Type B pancreatic cell (in vitro differentiated cells): ENCODE results near the gene ZDHHC9. TPM values are rescaled to one million over a fixed set of nuclear protein-coding genes. Genes with fewer than 3 reads are reported as not detected.

Experiments
- DNase-seq: peaks from one replicate; pipeline ENCODE4 v3.0.0; 2021; ENCODE audit warnings: mixed read lengths; ENCODE audit not compliant: unreplicated experiment; ENCODE audit errors: extremely low spot score
- H3K27ac Mint-ChIP-seq: 2 replicates; pipeline ENCODE4 v1.8.0; 2021; ENCODE audit warnings: mild to moderate bottlenecking, mixed read lengths
- H3K27me3 Mint-ChIP-seq: 2 replicates; pipeline ENCODE4 v1.8.0; 2021; ENCODE audit warnings: mixed read lengths
- H3K36me3 Mint-ChIP-seq: 2 replicates; pipeline ENCODE4 v1.8.0; 2021; ENCODE audit warnings: mixed read lengths
- H3K4me1 Mint-ChIP-seq: one replicate; pipeline ENCODE4 v1.8.0; 2021; ENCODE audit warnings: mixed read lengths; ENCODE audit not compliant: unreplicated experiment
- H3K4me3 Mint-ChIP-seq: 2 replicates; pipeline ENCODE4 v1.8.0; 2021; ENCODE audit warnings: mild to moderate bottlenecking, mixed read lengths
- H3K9me3 Mint-ChIP-seq: 2 replicates; pipeline ENCODE4 v1.8.0; 2021; ENCODE audit warnings: mixed read lengths
- total RNA-seq: library from RNA; stranded (reverse); gene quantifications from 2 replicates; pipeline ENCODE4 v1.2.1, GENCODE V29; 2021; ENCODE audit warnings: low replicate concordance
- TF ChIP-seq, protein P1 (sequence below): fragments of 200-600 bp; sonication (generic); conservative IDR thresholded peaks from 2 replicates; pipeline ENCODE4 v1.5.0; 2021; ENCODE audit warnings: antibody characterized with exemption, mild to moderate bottlenecking

The ZDHHC9 gene
- total RNA-seq, 1 donor from 2014 or later = 35.3 TPM

- Mint-ChIP-seq H3K9me3 (peaks cover 5% of the 10 kb centered on the region), H3K36me3 (no peaks in the 10 kb centered on the region), H3K4me1 (no peaks in the 10 kb centered on the region), H3K27me3 (peaks cover 3% of the 10 kb centered on the region), H3K4me3 (no peak overlapping the region), H3K27ac (no peak overlapping the region)
- TF ChIP-seq, protein P1, sequence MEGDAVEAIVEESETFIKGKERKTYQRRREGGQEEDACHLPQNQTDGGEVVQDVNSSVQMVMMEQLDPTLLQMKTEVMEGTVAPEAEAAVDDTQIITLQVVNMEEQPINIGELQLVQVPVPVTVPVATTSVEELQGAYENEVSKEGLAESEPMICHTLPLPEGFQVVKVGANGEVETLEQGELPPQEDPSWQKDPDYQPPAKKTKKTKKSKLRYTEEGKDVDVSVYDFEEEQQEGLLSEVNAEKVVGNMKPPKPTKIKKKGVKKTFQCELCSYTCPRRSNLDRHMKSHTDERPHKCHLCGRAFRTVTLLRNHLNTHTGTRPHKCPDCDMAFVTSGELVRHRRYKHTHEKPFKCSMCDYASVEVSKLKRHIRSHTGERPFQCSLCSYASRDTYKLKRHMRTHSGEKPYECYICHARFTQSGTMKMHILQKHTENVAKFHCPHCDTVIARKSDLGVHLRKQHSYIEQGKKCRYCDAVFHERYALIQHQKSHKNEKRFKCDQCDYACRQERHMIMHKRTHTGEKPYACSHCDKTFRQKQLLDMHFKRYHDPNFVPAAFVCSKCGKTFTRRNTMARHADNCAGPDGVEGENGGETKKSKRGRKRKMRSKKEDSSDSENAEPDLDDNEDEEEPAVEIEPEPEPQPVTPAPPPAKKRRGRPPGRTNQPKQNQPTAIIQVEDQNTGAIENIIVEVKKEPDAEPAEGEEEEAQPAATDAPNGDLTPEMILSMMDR = no peak
- no peak for DNase-seq
These were observed 60.4 kb downstream of the ZDHHC9 start for GRCh38 chrX:129783291-129783713.

DNA sequence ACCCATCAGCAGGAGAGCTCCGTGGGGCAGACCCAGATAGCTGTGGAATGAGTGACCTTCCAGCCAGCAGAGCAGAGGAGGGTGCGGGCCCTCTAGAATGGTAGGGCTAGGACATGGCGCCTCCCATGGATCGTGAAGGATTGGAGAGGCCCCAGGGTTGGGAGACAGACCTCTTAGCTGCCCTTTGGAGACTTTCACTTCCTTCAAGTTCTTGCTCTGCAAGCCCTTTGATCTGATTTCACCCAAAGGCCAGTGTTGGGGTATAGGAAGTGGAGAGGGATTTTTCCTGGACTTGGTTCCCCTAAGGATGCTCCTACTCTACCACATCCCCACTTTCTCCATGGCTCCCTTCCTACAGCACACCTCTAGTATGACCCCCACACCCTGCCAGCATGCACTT is 61.0 kb downstream of the ZDHHC9 start:
- Mint-ChIP-seq H3K4me1 (no peaks in the 10 kb centered on the region), H3K4me3 (no peak overlapping the region), H3K27ac (no peak overlapping the region), H3K36me3 (no peaks in the 10 kb centered on the region), H3K9me3 (peaks cover 5% of the 10 kb centered on the region), H3K27me3 (peaks cover 3% of the 10 kb centered on the region)
- no peak for DNase-seq
- TF ChIP-seq, protein P1 = no peak

DNA sequence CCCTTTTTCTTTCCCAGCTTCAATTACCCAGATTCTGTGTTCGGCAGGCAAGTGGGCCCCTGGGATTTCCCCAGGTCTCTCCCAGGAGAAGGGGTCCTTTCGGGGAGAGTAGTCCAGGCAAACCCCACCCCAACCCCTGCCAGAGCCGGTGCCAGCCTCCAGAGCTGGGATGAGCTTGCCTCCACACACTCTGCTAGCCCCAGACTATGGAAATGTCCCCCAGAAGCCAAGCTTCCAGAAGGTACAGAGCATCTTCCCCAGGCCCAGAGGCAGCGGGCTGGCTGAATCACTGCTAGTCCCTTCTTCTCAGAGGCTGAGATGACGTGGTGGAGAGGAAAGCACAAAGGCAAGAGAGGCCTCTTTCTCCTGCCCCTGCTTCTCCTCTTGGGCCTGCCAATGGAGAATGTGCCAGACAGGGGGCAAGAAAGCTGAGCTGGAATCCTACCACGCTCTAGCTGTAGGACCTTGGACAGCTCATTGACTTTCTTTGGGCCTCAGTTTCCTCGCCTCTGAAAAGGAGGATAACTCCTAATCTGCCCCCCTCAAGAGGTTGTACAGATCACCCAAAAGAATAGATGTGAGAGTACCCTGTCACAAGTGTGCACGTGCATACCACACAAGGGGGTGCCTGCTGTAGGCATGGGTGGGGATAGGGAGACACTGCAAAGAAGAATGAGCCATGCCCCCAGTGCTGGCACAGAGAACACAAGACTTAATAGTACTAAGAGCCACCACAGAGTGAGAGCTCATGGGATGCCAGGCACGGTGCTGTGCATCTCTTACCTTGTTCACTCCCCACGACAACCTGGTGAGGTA is 61.8 kb downstream of the ZDHHC9 start:
- Mint-ChIP-seq H3K36me3 (no peaks in the 10 kb centered on the region), H3K27ac (no peak overlapping the region), H3K4me1 (no peaks in the 10 kb centered on the region), H3K9me3 (no peaks in the 10 kb centered on the region), H3K4me3 (no peak overlapping the region), H3K27me3 (peaks cover 3% of the 10 kb centered on the region)
- TF ChIP-seq, protein P1 = no peak
- DNase-seq = no peak

DNA sequence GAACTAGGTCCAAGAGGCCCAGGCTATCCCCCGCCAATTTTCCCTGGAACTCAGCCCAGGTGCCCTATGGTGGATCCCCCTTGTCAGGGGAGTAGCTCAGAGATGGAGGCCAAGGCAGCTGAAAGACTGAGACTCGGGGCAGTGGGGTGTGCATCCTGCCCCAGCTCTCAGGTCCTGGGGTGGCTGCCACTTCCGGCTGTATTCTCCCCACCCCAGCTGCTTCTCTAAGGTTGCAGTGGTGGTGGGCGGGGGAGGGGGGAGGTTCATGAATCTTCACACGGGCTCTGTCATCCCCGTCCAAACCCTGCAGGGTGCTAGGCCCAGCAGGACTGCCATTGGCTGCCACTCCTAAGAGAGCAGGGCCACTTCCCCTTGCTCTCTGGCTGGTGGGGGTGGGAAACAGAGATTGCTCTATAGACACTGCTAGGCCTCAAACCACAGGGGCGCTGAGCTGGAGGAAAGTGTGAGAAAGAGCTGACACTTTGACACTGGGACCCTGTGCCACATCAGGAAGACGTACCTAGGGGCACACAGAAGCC is 62.5 kb downstream of the ZDHHC9 start:
- Mint-ChIP-seq H3K36me3 (no peaks in the 10 kb centered on the region), H3K4me1 (no peaks in the 10 kb centered on the region), H3K9me3 (no peaks in the 10 kb centered on the region), H3K27ac (no peak overlapping the region), H3K4me3 (no peak overlapping the region), H3K27me3 (peaks cover 3% of the 10 kb centered on the region)
- DNase-seq = no peak
- TF ChIP-seq, protein P1 = no peak

- no peak for DNase-seq
- no peak overlapping the region for H3K4me3 Mint-ChIP-seq
- no peaks in the 10 kb centered on the region for H3K9me3 Mint-ChIP-seq
- H3K36me3 Mint-ChIP-seq = no peaks in the 10 kb centered on the region
- TF ChIP-seq, protein P1 = no peak
- peaks cover 3% of the 10 kb centered on the region for H3K27me3 Mint-ChIP-seq
- no peaks in the 10 kb centered on the region for H3K4me1 Mint-ChIP-seq
- no peak overlapping the region for H3K27ac Mint-ChIP-seq
These were observed 63.1 kb downstream of the ZDHHC9 start for GRCh38 chrX:129780441-129781105.
